Measurements from ENCODE around the gene MOB3B. TPM values are rescaled to one million over a fixed set of nuclear protein-coding genes. Genes with fewer than 3 reads are reported as not detected.

Gene MOB3B
- total RNA-seq, 1 experiment from 2014 or later = 0.03 TPM

DNA sequence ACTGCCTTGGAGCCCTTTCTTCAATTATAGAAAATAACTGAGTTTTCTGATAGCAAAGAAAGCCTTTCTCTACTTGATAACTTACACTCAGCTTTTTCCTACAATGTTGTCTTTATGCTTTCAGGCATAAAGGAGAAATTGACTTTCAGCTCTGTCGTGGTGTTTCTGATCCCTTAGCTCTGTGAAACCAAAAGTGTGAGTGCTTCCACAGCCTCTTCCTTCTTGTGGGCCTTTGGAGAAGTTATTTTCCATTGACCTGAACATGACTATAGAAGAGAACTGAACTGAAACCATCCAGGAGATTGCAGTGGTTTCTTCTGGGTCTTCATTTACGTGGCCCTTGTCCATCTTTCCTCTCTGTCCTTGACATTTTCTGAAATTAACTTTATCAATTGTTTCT, 173.2 kb downstream of the MOB3B start:
- no peaks in the 10 kb centered on the region for H3K27me3 ChIP-seq (ENCODE audit: control insufficient read depth, insufficient read depth, low read length)
- H3K36me3 ChIP-seq (ENCODE audit: control insufficient read depth, insufficient read depth, low read length) = no peaks in the 10 kb centered on the region
- DNase-seq (ENCODE audit: low read depth, low spot score) (no peak), ATAC-seq (no peak)
- no peak overlapping the region for H3K27ac ChIP-seq (ENCODE audit: low read length)
- CTCF ChIA-PET = no interaction called here
- POLR2A ChIA-PET = no interaction called here
- intact Hi-C loops (cut with micrococcal nuclease; ENCODE audit: unreplicated experiment) = no loop called here
- H3K9me3 ChIP-seq (ENCODE audit: control insufficient read depth, insufficient read depth, low read depth, low read length) = no peaks in the 10 kb centered on the region
- no peaks in the 10 kb centered on the region for H3K4me1 ChIP-seq (ENCODE audit: control insufficient read depth, insufficient read depth, low read length)
- TF ChIP-seq, protein P1, sequence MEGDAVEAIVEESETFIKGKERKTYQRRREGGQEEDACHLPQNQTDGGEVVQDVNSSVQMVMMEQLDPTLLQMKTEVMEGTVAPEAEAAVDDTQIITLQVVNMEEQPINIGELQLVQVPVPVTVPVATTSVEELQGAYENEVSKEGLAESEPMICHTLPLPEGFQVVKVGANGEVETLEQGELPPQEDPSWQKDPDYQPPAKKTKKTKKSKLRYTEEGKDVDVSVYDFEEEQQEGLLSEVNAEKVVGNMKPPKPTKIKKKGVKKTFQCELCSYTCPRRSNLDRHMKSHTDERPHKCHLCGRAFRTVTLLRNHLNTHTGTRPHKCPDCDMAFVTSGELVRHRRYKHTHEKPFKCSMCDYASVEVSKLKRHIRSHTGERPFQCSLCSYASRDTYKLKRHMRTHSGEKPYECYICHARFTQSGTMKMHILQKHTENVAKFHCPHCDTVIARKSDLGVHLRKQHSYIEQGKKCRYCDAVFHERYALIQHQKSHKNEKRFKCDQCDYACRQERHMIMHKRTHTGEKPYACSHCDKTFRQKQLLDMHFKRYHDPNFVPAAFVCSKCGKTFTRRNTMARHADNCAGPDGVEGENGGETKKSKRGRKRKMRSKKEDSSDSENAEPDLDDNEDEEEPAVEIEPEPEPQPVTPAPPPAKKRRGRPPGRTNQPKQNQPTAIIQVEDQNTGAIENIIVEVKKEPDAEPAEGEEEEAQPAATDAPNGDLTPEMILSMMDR (IDR thresholded peaks at IDR 0.05) = no peak
- no peak for TF ChIP-seq REST (IDR thresholded peaks at IDR 0.05; ENCODE audit: insufficient read depth in 1 of 2, low read depth in 2 of 2, low read length in 1 of 2)
- TF ChIP-seq TCF7L2 (IDR thresholded peaks at IDR 0.05; ENCODE audit: low read depth, low read length) = no peak
- TF ChIP-seq POLR2AphosphoS5 (IDR thresholded peaks at IDR 0.05; ENCODE audit: low read depth, low read length) = no peak
- no peak for TF ChIP-seq SIN3A (IDR thresholded peaks at IDR 0.05; ENCODE audit: borderline replicate concordance, insufficient read depth, low read depth, low read length)
- no peak overlapping the region for H3K4me3 ChIP-seq (ENCODE audit: low read depth in 2 of 2, low read length in 2 of 2)
- in situ Hi-C loops (cut with HindIII; ENCODE audit: low pct_unique_long_range_greater_than_20kb, low sequenced_read_pairs) = no loop called here
- no TSS peak for BruUV-seq (replicated peaks)

- CTCF ChIA-PET = no interaction called here
- H3K27ac ChIP-seq (ENCODE audit: low read length) = no peak overlapping the region
- H3K4me3 ChIP-seq (ENCODE audit: low read depth in 2 of 2, low read length in 2 of 2) = no peak overlapping the region
Observed at GRCh38 chr9:27355166-27355565, 174.4 kb downstream of the MOB3B start.

More at GRCh38 chr9:27355166-27355565, 174.4 kb downstream of the MOB3B start:
- Histone ChIP-seq H3K36me3 (ENCODE audit: control insufficient read depth, insufficient read depth, low read length) (no peaks in the 10 kb centered on the region), H3K9me3 (ENCODE audit: control insufficient read depth, insufficient read depth, low read depth, low read length) (no peaks in the 10 kb centered on the region), H3K4me1 (ENCODE audit: control insufficient read depth, insufficient read depth, low read length) (no peaks in the 10 kb centered on the region), H3K27me3 (ENCODE audit: control insufficient read depth, insufficient read depth, low read length) (no peaks in the 10 kb centered on the region)
- POLR2A ChIA-PET = no interaction called here
- no TSS peak for BruUV-seq (replicated peaks)
- no peak for DNase-seq (ENCODE audit: low read depth, low spot score)
- intact Hi-C loops (cut with micrococcal nuclease; ENCODE audit: unreplicated experiment) = no loop called here
- in situ Hi-C loops (cut with HindIII; ENCODE audit: low pct_unique_long_range_greater_than_20kb, low sequenced_read_pairs) = no loop called here
- no peak for ATAC-seq
- TF ChIP-seq SIN3A (IDR thresholded peaks at IDR 0.05; ENCODE audit: borderline replicate concordance, insufficient read depth, low read depth, low read length) (no peak), TCF7L2 (IDR thresholded peaks at IDR 0.05; ENCODE audit: low read depth, low read length) (no peak), POLR2AphosphoS5 (IDR thresholded peaks at IDR 0.05; ENCODE audit: low read depth, low read length) (no peak), REST (IDR thresholded peaks at IDR 0.05; ENCODE audit: insufficient read depth in 1 of 2, low read depth in 2 of 2, low read length in 1 of 2) (no peak)
- TF ChIP-seq, protein P1 (IDR thresholded peaks at IDR 0.05) = no peak

All from Panc1 (cell line).